IPS-18a (cell line): Measurements from ENCODE around the gene EYA4.
"Not testable (repeated sequence)": the region's sequence is repeated elsewhere in the genome, so short reads cannot be mapped to it uniquely, and the experiment has no call there.

Source experiments
- H3K27ac ChIP-seq: one replicate; pipeline ENCODE4 v1.5.1; 2013; ENCODE audit warnings: low read length
- H3K27me3 ChIP-seq: one replicate; pipeline ENCODE4 v1.6.1; 2013; ENCODE audit warnings: mild to moderate bottlenecking, low read length; ENCODE audit not compliant: control insufficient read depth, insufficient read depth
- H3K36me3 ChIP-seq: one replicate; pipeline ENCODE4 v1.6.1; 2013; ENCODE audit warnings: low read depth, low read length; ENCODE audit not compliant: control insufficient read depth
- H3K4me1 ChIP-seq: one replicate; pipeline ENCODE4 v1.6.1; 2013; ENCODE audit warnings: low read depth, low read length; ENCODE audit not compliant: control insufficient read depth
- H3K4me3 ChIP-seq: one replicate; pipeline ENCODE4 v1.5.1; 2013; ENCODE audit warnings: low read length
- H3K9ac ChIP-seq: one replicate; pipeline ENCODE4 v1.6.1; 2013; ENCODE audit warnings: mild to moderate bottlenecking, low read length, moderate library complexity
- H3K9me3 ChIP-seq: one replicate; pipeline ENCODE4 v1.6.1; 2013; ENCODE audit warnings: low read depth, low read length; ENCODE audit not compliant: control insufficient read depth

EYA4 gene

DNA sequence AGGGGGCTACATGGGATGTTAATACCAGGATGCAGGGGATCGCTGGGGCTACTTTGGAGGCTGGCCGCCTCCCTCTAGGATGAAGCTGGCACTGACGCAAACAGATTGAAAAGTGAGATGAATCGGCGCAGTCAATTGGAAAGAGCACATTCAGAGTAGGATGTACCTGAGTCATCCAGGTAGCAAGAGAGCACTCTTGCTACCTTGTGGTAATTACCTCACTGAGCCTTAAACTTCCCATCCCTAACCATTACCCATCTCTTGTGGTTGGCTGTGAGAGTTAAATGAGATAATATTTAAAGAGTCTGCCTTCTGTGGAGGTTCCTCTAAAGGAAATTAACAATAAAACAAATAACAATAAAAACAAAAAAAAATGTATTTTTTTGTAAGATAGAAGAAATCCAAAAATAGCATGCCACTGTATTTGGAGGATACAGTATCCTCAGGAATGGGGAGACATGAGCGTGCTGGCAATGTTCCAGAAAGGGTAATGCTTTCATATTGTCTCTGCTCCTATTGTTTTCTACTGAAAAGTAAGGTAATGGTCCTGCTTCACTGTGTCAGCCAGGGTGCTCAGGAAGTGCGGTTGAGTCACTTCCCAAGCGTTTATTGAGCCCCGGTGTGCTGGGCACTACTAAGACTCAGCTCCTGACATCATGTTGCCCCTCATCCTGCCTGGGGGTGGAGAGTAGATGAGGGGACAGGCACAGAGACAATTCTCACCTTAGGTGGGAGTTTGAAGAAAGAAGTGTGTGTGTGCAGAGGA lies 301.1 kb downstream of the EYA4 start:
- Histone ChIP-seq H3K27me3 (no peaks in the 10 kb centered on the region), H3K27ac (no peak overlapping the region), H3K4me1 (no peaks in the 10 kb centered on the region), H3K9me3 (no peaks in the 10 kb centered on the region), H3K36me3 (no peaks in the 10 kb centered on the region), H3K4me3 (no peak overlapping the region), H3K9ac (no peak overlapping the region)

DNA sequence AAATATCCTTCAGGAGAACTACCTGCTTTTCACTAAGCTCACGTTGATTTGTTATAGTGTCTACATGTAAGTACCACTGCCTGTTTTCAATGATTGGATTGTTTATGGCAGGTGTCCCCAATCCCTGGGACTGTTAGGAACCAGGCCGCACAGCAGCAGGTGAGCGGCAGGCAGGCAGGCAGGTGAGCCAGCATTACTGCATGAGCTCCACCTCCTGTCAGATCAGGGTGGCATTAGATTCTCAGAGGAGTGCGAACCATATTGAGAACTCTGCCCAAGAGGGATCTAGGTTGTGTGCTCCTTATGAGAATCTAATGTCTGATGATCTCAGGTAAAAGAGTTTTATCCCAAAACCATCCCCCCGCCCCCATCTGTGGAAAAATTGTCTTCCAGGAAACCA lies 303.3 kb downstream of the EYA4 start:
- H3K9me3 ChIP-seq, result no peaks in the 10 kb centered on the region
- peaks cover 14% of the 10 kb centered on the region for H3K4me1 ChIP-seq
- no peak overlapping the region for H3K4me3 ChIP-seq
- H3K36me3 ChIP-seq, result no peaks in the 10 kb centered on the region
- H3K9ac ChIP-seq, result no peak overlapping the region
- H3K27ac ChIP-seq, result no peak overlapping the region
- no peaks in the 10 kb centered on the region for H3K27me3 ChIP-seq

DNA sequence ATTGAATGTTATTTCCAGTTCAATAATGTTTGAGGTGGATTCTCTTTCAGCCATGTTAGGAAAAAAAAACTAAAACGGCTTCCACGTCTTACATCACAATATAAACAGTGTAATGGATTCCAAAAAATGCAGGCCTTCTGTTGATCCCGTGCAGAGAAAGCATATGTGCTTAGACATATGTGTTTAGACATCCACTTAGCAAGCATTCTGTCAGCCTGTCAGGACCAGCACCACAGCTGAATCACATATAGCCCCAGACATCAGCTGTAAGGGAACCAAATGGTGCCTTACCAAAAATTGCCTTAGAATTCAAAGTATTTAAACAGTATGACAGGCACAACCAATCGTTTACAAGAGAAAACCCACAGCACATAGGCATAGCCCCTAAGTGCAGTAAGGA lies 304.9 kb downstream of the EYA4 start:
- no peaks in the 10 kb centered on the region for H3K36me3 ChIP-seq
- H3K27ac ChIP-seq, result no peak overlapping the region
- peaks cover 22% of the 10 kb centered on the region for H3K4me1 ChIP-seq
- no peak overlapping the region for H3K4me3 ChIP-seq
- H3K9me3 ChIP-seq, result no peaks in the 10 kb centered on the region
- H3K27me3 ChIP-seq, result no peaks in the 10 kb centered on the region
- H3K9ac ChIP-seq, result no peak overlapping the region

DNA sequence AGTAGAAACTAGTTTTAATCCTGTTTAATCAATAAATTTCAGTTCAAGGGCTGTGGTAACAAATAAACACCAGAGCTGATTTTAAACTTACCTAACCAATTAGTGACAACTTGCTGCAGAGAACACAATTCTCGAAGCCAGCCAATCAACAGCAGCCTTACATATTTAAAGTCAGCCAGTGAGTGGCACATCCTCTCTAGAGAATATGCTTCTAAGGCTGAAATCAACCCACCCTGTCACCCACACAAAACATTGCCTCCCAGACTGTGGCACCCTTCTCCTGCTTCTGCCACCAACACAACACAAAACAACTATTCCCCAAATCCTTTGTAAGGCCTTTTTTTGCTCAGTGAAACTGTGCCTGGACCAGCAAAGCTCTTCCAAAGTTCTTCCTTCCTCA lies 306.0 kb downstream of the EYA4 start:
- Histone ChIP-seq H3K27me3 (no peaks in the 10 kb centered on the region), H3K36me3 (no peaks in the 10 kb centered on the region), H3K4me3 (no peak overlapping the region), H3K4me1 (peaks cover 29% of the 10 kb centered on the region), H3K9ac (no peak overlapping the region), H3K9me3 (no peaks in the 10 kb centered on the region), H3K27ac (no peak overlapping the region)

DNA sequence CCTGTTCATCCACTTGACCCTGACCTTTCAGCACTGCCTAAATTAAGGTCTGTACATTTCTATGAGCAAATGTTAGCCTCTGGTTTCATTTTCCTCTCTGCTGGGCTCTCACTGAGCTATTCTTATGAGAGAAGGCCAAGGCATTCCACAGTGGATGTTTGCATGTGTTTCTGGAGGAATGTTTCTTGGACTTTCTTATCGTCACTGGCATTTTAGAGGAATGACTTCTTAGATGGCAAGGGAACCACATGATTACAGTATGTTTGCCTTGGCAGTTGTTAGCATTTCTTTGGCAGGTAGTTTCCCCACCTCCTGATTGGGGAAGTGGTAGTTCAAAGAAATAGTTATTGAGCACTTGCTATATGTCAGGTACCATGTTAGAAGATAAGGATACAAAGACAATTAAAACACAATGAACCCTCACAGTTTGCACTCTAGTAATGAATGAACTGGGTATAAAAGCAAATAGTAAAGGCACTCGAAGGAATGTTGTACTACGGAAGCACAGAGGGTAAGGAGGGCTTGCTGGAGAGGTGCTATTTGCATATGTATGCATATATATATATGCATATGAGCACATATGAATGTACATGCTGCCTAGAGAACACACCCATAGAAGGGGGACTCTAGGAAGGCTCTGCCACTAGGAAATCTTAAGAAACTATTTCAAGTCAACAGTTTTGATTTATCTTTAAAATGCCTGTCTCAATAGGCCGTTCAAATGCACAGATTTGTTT lies 307.4 kb downstream of the EYA4 start:
- H3K9ac ChIP-seq, result no peak overlapping the region
- H3K4me3 ChIP-seq, result no peak overlapping the region
- H3K27ac ChIP-seq, result no peak overlapping the region
- no peaks in the 10 kb centered on the region for H3K9me3 ChIP-seq
- no peaks in the 10 kb centered on the region for H3K36me3 ChIP-seq
- no peaks in the 10 kb centered on the region for H3K27me3 ChIP-seq
- peaks cover 31% of the 10 kb centered on the region for H3K4me1 ChIP-seq

DNA sequence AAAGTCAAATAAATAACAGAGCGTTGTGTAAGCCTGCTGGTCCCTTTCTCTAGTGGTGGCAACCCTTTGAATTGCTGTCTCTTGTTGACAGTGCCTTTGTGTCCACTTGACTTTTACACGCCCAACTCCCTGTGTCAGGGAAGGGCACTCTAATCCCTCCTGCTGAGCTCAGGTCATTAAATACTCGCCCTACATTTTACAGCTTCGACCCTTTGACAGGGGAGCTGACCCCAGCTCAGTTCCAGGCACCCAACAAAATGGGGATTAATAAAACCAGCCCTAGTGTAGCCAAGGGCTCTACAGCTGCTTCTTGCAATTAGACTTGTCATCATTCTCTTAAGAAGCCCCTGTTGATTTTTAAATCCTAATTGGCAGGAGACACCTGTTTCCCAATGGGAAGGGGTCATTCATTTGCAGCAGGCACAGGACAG lies 308.2 kb downstream of the EYA4 start:
- Histone ChIP-seq H3K27me3 (no peaks in the 10 kb centered on the region), H3K36me3 (no peaks in the 10 kb centered on the region), H3K4me1 (peaks cover 31% of the 10 kb centered on the region), H3K4me3 (no peak overlapping the region), H3K27ac (no peak overlapping the region), H3K9ac (no peak overlapping the region), H3K9me3 (no peaks in the 10 kb centered on the region)

DNA sequence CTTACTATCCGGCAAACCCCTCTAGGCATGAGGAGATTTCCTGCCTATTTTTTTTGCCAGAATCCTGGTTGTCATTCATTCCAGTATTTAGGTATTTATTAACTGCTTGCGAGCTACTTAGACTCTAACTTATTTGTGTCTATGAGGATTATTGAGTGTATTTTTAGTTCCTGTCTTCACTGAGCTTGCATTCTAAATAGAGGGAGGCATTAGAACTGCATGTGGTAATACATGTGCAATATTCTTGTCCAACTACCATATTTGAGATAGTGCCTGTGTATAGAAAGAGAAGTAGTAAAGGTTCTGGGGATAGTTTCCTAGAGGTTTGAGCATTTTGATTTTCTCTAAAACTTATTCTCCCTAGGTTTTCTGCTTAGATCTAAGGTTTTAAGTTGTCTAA lies 308.9 kb downstream of the EYA4 start:
- H3K27me3 ChIP-seq, result no peaks in the 10 kb centered on the region
- H3K27ac ChIP-seq, result no peak overlapping the region
- no peaks in the 10 kb centered on the region for H3K9me3 ChIP-seq
- no peak overlapping the region for H3K4me3 ChIP-seq
- H3K9ac ChIP-seq, result no peak overlapping the region
- peaks cover 31% of the 10 kb centered on the region for H3K4me1 ChIP-seq
- no peaks in the 10 kb centered on the region for H3K36me3 ChIP-seq

DNA sequence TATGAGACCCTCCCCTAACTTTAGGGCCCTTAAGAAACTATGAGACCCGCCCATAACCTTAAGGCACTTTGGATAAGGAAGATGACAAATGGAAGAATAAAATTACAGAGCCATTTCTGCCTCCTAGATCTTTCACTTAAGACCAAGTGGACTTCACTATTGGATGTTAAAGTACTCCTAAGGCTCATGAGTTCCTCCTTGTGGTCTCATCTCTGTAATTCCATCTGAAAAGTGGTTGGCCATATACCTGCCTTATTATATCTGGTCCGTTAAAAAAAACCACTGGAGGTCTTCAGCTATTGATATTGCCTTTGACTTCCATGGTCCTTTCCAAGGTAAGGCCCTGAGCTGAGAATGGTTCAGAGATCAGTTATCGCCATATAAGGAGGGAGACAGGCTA lies 310.3 kb downstream of the EYA4 start:
- Histone ChIP-seq H3K27me3 (no peaks in the 10 kb centered on the region), H3K9me3 (no peaks in the 10 kb centered on the region), H3K9ac (no peak overlapping the region), H3K36me3 (no peaks in the 10 kb centered on the region), H3K4me1 (peaks cover 31% of the 10 kb centered on the region), H3K27ac (no peak overlapping the region), H3K4me3 (no peak overlapping the region)

DNA sequence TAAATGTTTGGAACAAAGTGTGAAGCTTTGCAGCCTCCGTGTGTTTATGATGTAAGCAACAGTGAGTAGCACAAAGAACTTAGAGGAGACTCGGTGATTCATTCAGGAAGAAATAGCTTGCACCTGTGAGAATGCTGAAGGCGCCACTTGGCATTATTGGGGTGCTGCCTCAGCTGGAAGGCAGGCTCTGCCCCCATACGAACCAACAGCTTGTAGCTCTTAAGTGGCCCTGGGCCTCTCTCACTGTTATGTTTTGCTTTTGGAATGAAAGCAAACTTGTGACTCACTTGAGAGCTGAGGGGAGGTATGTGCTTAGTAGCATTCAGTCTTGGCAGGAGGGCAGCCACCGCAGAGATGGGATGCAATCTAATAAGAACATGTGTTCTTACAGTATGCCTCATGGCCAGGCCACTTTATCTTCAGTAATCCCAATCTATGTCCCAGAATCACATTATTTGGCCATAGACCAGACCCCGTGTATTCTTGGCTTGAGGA lies 310.7 kb downstream of the EYA4 start:
- Histone ChIP-seq H3K4me1 (peaks cover 31% of the 10 kb centered on the region), H3K27me3 (no peaks in the 10 kb centered on the region), H3K9ac (no peak overlapping the region), H3K9me3 (no peaks in the 10 kb centered on the region), H3K36me3 (no peaks in the 10 kb centered on the region), H3K4me3 (no peak overlapping the region), H3K27ac (no peak overlapping the region)

DNA sequence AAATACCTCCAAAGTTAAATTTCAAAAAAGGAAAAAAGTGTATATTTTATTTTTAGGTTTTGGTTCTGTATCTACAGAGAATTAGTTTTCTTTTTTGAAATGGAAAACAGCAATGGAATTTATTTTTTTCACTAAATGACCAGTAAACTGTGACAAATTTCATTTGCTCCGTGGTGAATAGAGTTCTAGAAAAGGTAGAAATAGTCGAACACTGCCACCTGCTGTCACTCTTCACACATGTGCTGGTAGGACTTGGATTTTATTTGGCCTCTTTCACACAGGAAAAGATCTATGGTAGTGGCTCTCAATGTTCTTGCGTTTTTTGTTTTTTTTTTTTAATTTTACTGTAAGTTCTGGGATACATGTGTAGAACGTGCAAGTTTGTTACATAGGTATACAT lies 312.5 kb downstream of the EYA4 start:
- Histone ChIP-seq H3K4me3 (no peak overlapping the region), H3K4me1 (peaks cover 24% of the 10 kb centered on the region), H3K9ac (no peak overlapping the region), H3K27ac (no peak overlapping the region), H3K36me3 (no peaks in the 10 kb centered on the region), H3K9me3 (no peaks in the 10 kb centered on the region), H3K27me3 (no peaks in the 10 kb centered on the region)

DNA sequence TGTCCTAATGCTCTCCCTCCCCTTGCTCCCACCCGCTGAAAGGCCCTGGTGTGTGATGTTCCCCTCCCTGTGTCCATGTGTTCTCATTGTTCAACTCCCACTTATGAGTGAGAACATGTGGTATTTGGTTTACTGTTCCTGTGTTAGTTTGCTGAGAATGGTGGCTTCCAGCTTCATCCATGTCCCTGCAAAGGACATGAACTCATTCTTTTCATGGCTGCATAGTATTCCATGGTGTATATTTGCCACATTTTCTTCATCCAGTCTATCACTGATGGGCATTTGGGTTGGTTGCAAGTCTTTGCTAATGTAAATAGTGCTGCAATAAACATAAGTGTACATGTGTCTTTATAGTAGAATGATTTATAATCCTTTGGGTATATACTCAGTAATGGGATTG lies 313.0 kb downstream of the EYA4 start:
- not testable (repeated sequence) for H3K36me3 ChIP-seq, H3K27me3 ChIP-seq, H3K9ac ChIP-seq, H3K9me3 ChIP-seq, H3K4me3 ChIP-seq, H3K27ac ChIP-seq
- H3K4me1 ChIP-seq, result peaks cover 19% of the 10 kb centered on the region

DNA sequence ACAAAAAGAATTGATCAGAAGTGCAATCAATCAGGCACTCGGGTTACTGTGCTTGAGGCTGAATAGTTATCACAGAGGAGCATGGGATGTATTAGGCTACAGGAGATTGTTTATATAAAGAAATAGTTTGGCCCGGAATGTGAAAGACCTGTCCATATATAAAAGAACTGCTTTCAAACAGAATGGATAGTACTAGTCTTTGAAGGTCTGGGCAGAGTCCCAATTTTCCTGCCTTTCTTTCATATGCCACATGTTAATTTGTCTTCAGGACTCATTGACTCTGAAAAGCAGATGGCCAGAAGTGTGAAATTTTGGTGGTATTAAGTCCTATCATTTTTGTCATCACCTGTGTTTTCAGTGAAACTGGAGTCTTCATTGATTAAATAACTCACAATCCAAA lies 314.5 kb downstream of the EYA4 start:
- H3K27ac ChIP-seq, result no peak overlapping the region
- no peaks in the 10 kb centered on the region for H3K9me3 ChIP-seq
- no peaks in the 10 kb centered on the region for H3K36me3 ChIP-seq
- no peak overlapping the region for H3K9ac ChIP-seq
- no peak overlapping the region for H3K4me3 ChIP-seq
- H3K27me3 ChIP-seq, result no peaks in the 10 kb centered on the region
- peaks cover 9% of the 10 kb centered on the region for H3K4me1 ChIP-seq
